Measurements from ENCODE around the gene TSPAN14. TPM values are rescaled to one million over a fixed set of nuclear protein-coding genes. Genes with fewer than 3 reads are reported as not detected.

The TSPAN14 gene
- total RNA-seq, 3 donors from 2014 or later (not counting 1 experiment from before 2014, with no cell fraction given): 126 to 180 (median 173) TPM

GRCh38 chr10:80452640-80453039 is 1.5 kb upstream of the TSPAN14 start:
- WGBS (ENCODE audit: insufficient coverage): 96% methylated on average over 4 of the region's 4 CpGs
- Histone ChIP-seq H3K27ac (ENCODE audit: low read length) (no peak overlapping the region), H3K9me3 (ENCODE audit: control insufficient read depth, insufficient read depth, low read length) (no peaks in the 10 kb centered on the region), H3K36me3 (ENCODE audit: control insufficient read depth, insufficient read depth, low read length) (peaks cover 3% of the 10 kb centered on the region), H3K27me3 (ENCODE audit: control insufficient read depth, insufficient read depth, low read length) (no peaks in the 10 kb centered on the region), H3K4me3 (ENCODE audit: low read length) (no peak overlapping the region), H3K4me1 (ENCODE audit: control insufficient read depth, insufficient read depth, low read length) (peaks cover 31% of the 10 kb centered on the region)
- Mint-ChIP-seq H3K4me3 (no peak overlapping the region), H3K36me3 (no peaks in the 10 kb centered on the region), H3K27ac (no peak overlapping the region), H3K9me3 (no peaks in the 10 kb centered on the region), H3K4me1 (peaks cover 20 to 23% of the 10 kb centered on the region in 2 donors), H3K27me3 (ENCODE audit: low read depth in 2 of 2) (no peaks in the 10 kb centered on the region)
- intact Hi-C loops (cut with micrococcal nuclease): no loop called here
- TF ChIP-seq CTCF (IDR thresholded peaks at IDR 0.05): no peak
- DNase-seq (peak in 1 of 2 donors; percentile 48), ATAC-seq (no peak)

- Histone ChIP-seq H3K9me3 (ENCODE audit: control insufficient read depth, insufficient read depth, low read length) (no peaks in the 10 kb centered on the region), H3K27ac (ENCODE audit: low read length) (peak overlapping the region; percentile 62), H3K4me1 (ENCODE audit: control insufficient read depth, insufficient read depth, low read length) (peaks cover 37% of the 10 kb centered on the region), H3K4me3 (ENCODE audit: low read length) (peak overlapping the region; percentile 24), H3K36me3 (ENCODE audit: control insufficient read depth, insufficient read depth, low read length) (peaks cover 3% of the 10 kb centered on the region), H3K27me3 (ENCODE audit: control insufficient read depth, insufficient read depth, low read length) (no peaks in the 10 kb centered on the region)
- H3K27ac Mint-ChIP-seq: peak overlapping the region in 1 of 2 donors; percentile 88
- H3K9me3 Mint-ChIP-seq: no peaks in the 10 kb centered on the region
- intact Hi-C loops (cut with micrococcal nuclease): no loop called here
- peak overlapping the region; percentile 89 for H3K4me3 Mint-ChIP-seq
- DNase-seq (peak in 1 of 2 donors; percentile 65), ATAC-seq (no peak)
- H3K27me3 Mint-ChIP-seq (ENCODE audit: low read depth in 2 of 2): no peaks in the 10 kb centered on the region
- TF ChIP-seq CTCF (IDR thresholded peaks at IDR 0.05): no peak
- H3K4me1 Mint-ChIP-seq: peaks cover 26 to 29% of the 10 kb centered on the region in 2 donors
- 48% methylated on average over 23 of the region's 23 CpGs for WGBS (ENCODE audit: insufficient coverage)
- no peaks in the 10 kb centered on the region for H3K36me3 Mint-ChIP-seq
These were observed 861 bp upstream of the TSPAN14 start for GRCh38 chr10:80453056-80453841.

- peak overlapping the region; percentile 96 for H3K4me3 Mint-ChIP-seq
- H3K4me1 Mint-ChIP-seq: peaks cover 42 to 44% of the 10 kb centered on the region in 2 donors
These were observed 677 bp downstream of the TSPAN14 start for GRCh38 chr10:80454513-80455460.

More at GRCh38 chr10:80454513-80455460, 677 bp downstream of the TSPAN14 start:
- TF ChIP-seq CTCF (IDR thresholded peaks at IDR 0.05): no peak
- intact Hi-C loops (cut with micrococcal nuclease): loop anchor here (2.0 kb wide), 1 partner anchor 44 kb away; no protein-coding TSS in a partner anchor
- H3K27ac Mint-ChIP-seq: peak overlapping the region; percentile 91 to 92
- Histone ChIP-seq H3K4me3 (ENCODE audit: low read length) (peak overlapping the region; percentile 82), H3K27ac (ENCODE audit: low read length) (peak overlapping the region; percentile 74), H3K4me1 (ENCODE audit: control insufficient read depth, insufficient read depth, low read length) (peaks cover 53% of the 10 kb centered on the region), H3K27me3 (ENCODE audit: control insufficient read depth, insufficient read depth, low read length) (no peaks in the 10 kb centered on the region), H3K9me3 (ENCODE audit: control insufficient read depth, insufficient read depth, low read length) (no peaks in the 10 kb centered on the region), H3K36me3 (ENCODE audit: control insufficient read depth, insufficient read depth, low read length) (peaks cover 3% of the 10 kb centered on the region)
- no peaks in the 10 kb centered on the region for H3K9me3 Mint-ChIP-seq
- WGBS (ENCODE audit: insufficient coverage): under 1% methylated on average over 81 of the region's 81 CpGs
- H3K27me3 Mint-ChIP-seq (ENCODE audit: low read depth in 2 of 2): no peaks in the 10 kb centered on the region
- ATAC-seq (peak; percentile 25 to 40 (median 30)), DNase-seq (peak; percentile 45 to 54)
- H3K36me3 Mint-ChIP-seq: no peaks in the 10 kb centered on the region
